HG02763 (cell line): ENCODE results near the gene RASL10B.

Experiments used
- ATAC-seq: cut with Tn5 transposase; IDR thresholded peaks from one replicate; pipeline ENCODE4 v1.9.1; 2021; ENCODE audit warnings: mild to moderate bottlenecking, moderate library complexity; ENCODE audit not compliant: unreplicated experiment

The RASL10B gene

GRCh38 chr17:35791681-35792350 lies 60.4 kb downstream of the RASL10B start:
- no peak for ATAC-seq
